K562 treated with DMSO at 1 percent for 12 hours (cell line): Measurements from ENCODE around the gene GNS. TPM values are rescaled to one million over a fixed set of nuclear protein-coding genes. Genes with fewer than 3 reads are reported as not detected.

Experiments used
- total RNA-seq: library from RNA; unstranded; fragments of 300-600 nt; gene quantifications from 2 replicates; pipeline ENCODE4 v1.2.3, GENCODE V29; 2022; ENCODE audit not compliant: insufficient read depth

GNS gene
- total RNA-seq: 12.6 and 48.6 TPM in 2 replicates

DNA sequence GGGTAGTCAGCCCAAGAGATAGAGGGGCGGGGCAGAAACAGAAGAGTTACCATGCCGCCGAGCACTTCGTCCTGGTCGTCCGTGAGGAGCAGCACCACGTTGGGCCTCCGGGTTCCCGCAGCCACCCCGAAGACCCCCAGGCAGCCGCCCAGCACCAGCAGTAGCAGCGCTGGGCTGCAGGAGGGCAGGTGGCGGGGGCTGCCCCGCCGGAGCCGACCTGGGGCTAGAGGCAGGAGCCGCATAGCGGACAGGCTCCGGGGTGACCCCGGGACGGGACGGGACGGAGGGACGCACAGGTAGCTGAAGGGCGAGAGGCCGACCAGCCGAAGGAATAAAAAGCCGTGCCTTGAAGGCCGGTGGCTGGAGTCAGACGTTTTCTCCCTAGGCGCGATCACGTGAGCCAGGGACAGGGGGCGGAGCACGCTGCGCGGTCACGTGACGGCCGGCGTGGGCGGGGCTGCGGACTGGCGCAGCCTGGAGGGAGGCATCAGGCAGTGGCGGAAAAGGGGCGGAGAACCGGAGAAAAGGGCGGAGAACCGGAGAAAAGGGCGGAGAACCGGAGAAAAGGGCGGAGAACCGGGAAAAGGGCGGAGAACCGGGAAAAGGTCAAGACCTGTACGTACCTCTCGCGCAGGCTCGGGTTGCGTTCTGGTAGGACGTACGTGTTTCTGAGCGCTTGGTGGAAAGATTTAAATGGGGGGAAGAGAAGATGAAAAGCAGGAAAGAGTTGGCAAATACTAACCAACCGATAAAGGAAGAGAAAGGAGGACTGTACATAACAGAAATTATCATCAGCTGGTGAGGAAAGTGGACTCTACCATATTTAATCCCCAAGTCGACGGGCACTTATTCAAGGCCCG lies at the start of gene GNS:
GNS (minus strand) TSS at position 372 of the 860 bp plus-strand sequence; CDS start at position 242, 130 bp downstream.

Other genes starting within 250 kb of the GNS start
- 5.1 and 18.9 TPM in 2 replicates for gene RASSF3, start 148.9 kb downstream of the GNS start, total RNA-seq
- not detected in 2 replicates for gene TBC1D30, start 65.2 kb upstream of the GNS start, total RNA-seq